Right ventricle myocardium superior (tissue), 1 donor: ENCODE data around the gene MYL9. TPM values are rescaled to one million over a fixed set of nuclear protein-coding genes. Genes with fewer than 3 reads are reported as not detected.

ENCODE experiments used
- ATAC-seq: fragments of 200-7000 bp; cut with Tn5 transposase; one replicate; pipeline ENCODE4 v1.9.1; 2020; ENCODE audit warnings: mild to moderate bottlenecking; ENCODE audit not compliant: poor library complexity
- DNase-seq: peaks from one replicate; pipeline ENCODE4 v3.0.0-alpha.2; 2020
- intact Hi-C: fragments of 100-400 bp; cut with DNase I; formaldehyde crosslinking; loops from one replicate; pipeline ENCODE4 v1.11.2; 2022
- total RNA-seq: library from RNA; stranded (reverse); fragmentation: NEBNext Ultra II Directional; extraction: Animal tissue kit (Norgen Biotek cat#: 25700); gene quantifications from one replicate; pipeline ENCODE4 v1.2.1, GENCODE V29; 2021
- donor health status: DM: no; HTN: yes; CAD: no; lungs with severe emphysema.

The MYL9 gene
- total RNA-seq, 1 donor from 2014 or later: 1,602 TPM

- intact Hi-C loops: no loop called here
- no peak for ATAC-seq
- DNase-seq: no peak
Observed at GRCh38 chr20:36571564-36572504, 30.5 kb downstream of the MYL9 start.

- ATAC-seq (peak; percentile 3), DNase-seq (no peak)
- intact Hi-C loops: no loop called here
Observed at GRCh38 chr20:36572701-36573102, 31.4 kb downstream of the MYL9 start.

GRCh38 chr20:36573103-36573797, 31.9 kb downstream of the MYL9 start, which contains the start of gene TGIF2:
TGIF2 (plus strand) TSS chr20:36573597; CDS start chr20:36578775, 5,178 bp downstream.
- intact Hi-C loops: no loop called here
- peak; percentile 89 for DNase-seq
- ATAC-seq: peak; percentile 91

- ATAC-seq: peak; percentile 20
- DNase-seq: peak; percentile 60
- intact Hi-C loops: no loop called here
Observed at GRCh38 chr20:36573798-36574365, 32.6 kb downstream of the MYL9 start.

- DNase-seq: peak; percentile 66
- intact Hi-C loops: no loop called here
- ATAC-seq: peak; percentile 54
Observed at GRCh38 chr20:36574366-36575135, 33.2 kb downstream of the MYL9 start.

GRCh38 chr20:36576081-36576445, 34.7 kb downstream of the MYL9 start:
- ATAC-seq: no peak
- DNase-seq: no peak
- intact Hi-C loops: no loop called here

GRCh38 chr20:36578356-36579041, 37.2 kb downstream of the MYL9 start:
- DNase-seq (no peak), ATAC-seq (no peak)
- intact Hi-C loops: no loop called here

GRCh38 chr20:36579996-36580545, 38.8 kb downstream of the MYL9 start:
- no peak for ATAC-seq
- intact Hi-C loops: no loop called here
- no peak for DNase-seq

- DNase-seq: no peak
- intact Hi-C loops: no loop called here
- no peak for ATAC-seq
Observed at GRCh38 chr20:36582322-36582721, 41.0 kb downstream of the MYL9 start.

GRCh38 chr20:36582821-36583220, 41.5 kb downstream of the MYL9 start:
- intact Hi-C loops: no loop called here
- DNase-seq: no peak
- ATAC-seq: no peak

- no peak for DNase-seq
- intact Hi-C loops: no loop called here
- no peak for ATAC-seq
Observed at GRCh38 chr20:36584018-36584481, 42.7 kb downstream of the MYL9 start.

- intact Hi-C loops: no loop called here
- no peak for ATAC-seq
Observed at GRCh38 chr20:36585410-36586125, 44.2 kb downstream of the MYL9 start.

GRCh38 chr20:36587388-36588070, 46.2 kb downstream of the MYL9 start:
- DNase-seq: no peak
- intact Hi-C loops: no loop called here
- ATAC-seq: peak; percentile 38

More at GRCh38 chr20:36585410-36586125, 44.2 kb downstream of the MYL9 start:
- DNase-seq: no peak

- ATAC-seq: no peak
- intact Hi-C loops: loop anchor here (5.0 to 10.0 kb wide), 2 partner anchors 34 to 376 kb away; no protein-coding TSS in a partner anchor
- no peak for DNase-seq
Observed at GRCh38 chr20:36591281-36591680, 50.0 kb downstream of the MYL9 start.

GRCh38 chr20:36591854-36592641, 50.7 kb downstream of the MYL9 start:
- intact Hi-C loops: loop anchor here (5.0 to 10.0 kb wide), 2 partner anchors 35 to 377 kb away; no protein-coding TSS in a partner anchor
- DNase-seq (no peak), ATAC-seq (peak; percentile 61)
